ENCODE data around the gene PUSL1.

- TF ChIP-seq CTCF (IDR thresholded peaks at IDR 0.05) (no peak), POLR2A (IDR thresholded peaks at IDR 0.05) (no peak)
These were observed 17.7 kb downstream of the PUSL1 start for GRCh38 chr1:1326075-1326605.

Data from right lobe of liver (tissue), 4 donors.